ENCODE measurements around the gene CUX1.
"Not testable (repeated sequence)": the region's sequence is repeated elsewhere in the genome, so short reads cannot be mapped to it uniquely, and the experiment has no call there.

CUX1 gene

DNA sequence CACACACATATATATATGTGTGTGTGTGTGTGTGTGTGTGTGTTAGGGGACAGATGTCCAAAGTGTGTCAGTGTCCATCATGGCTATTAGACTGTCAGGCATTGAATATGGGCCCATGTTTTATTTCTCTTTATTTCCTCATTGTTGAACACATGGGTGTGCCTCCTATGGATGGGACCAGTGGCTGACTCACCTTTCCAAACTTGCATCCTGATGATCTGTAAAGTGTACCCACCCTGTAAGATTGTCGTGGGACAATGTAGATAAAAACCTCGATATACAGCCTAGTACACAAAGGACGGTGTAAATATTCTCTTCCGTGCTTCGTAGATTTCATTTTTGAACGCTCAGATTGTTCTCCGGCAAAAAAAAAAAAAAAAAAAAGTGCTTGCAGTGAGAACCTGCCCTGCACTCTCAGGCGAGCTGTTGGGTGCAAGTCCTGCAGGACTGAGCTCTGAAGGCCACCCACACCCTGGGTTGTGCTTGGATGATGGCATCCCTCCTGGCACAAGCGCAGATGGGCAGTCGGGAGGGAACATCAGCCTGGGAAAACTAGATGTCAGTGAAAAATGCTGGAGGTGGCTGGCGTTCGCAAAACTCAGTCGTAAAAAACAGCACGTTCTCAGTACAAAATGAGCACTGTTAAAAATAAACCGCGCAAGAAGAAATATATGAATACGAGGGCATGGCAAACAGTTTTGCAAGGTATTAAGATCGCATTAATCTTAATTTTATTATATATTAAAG lies 166.9 kb downstream of the CUX1 start:
- no peak for DNase-seq (ENCODE audit: low read depth, low spot score)

DNA sequence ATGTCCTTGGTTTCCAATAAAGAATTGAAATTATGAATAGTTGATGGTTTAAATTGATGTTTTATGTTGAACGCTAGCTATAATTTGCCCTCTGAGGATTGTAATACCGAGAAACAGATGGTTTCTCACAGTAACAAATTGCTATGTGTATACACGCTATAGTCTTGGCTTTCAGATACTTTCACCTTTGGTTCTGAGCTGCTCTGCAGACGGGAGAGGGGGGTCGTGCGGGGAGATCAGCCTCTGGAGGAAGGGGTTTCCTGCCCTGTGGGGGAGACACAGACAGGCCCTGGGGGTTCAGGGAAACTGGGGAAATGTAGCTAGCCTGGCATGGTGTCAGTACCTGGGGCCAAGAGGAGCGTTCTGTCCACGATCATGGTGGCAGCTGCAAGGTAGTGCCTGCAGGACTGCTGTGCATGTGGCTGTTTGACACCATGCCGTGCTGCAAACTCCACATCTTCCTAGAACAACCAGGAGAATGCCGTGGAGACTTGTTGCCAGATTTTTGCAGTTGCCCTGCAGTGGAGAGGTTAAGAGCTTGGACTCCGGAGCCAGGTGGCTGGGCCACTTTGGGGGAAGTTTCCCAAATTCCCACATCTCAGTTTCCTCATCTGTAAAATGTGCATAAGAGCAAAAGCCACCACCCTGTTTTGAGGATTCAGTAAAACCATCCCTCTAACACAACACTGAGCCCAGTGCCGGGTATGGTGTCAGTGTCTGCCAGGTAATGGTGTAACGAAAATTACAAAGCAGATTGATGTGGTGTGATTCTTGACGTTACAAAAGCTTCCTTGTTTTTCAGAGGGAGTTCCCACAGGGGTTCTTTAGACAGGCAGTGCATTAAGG lies 167.9 kb downstream of the CUX1 start:
- no peak for DNase-seq (ENCODE audit: low read depth, low spot score)

DNA sequence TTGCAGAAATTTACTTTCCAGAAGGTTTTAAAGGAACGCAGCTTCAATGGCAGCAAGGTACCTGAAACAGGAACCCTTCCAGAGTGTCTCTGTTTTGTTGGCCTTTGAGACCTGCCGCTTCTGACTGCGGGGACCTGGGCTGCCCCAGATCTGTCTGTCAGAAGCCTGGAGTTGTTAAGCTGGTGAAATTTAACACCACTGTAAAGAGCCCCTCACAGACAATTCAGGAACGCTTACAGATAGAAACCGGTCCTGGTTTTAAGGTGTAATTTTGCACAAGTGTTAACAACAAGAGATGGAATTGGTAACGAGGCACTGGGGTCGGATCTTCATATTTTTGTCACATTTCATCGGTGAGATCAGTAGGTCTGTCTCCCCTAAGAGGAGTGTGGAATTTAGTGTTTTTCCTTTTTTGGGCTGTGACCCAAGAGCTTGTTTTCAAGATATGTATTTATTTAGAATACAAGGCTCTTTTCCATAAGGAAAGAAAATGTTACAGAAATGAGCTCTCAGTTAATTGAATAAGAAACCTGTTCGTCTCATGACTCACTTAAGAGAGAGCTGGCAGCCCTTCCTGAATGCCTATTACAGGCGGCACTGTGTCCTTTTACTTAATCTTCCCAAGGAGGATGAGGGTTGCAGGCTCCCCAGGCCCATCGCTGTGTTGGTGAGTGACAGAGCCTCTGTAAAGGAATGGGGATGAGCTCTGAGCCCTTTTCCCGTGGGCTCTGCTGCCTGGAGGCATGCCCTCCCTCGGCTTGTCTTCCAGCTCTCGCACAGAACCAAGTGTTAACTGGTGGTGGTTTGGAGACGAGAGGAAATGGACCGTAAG lies 168.7 kb downstream of the CUX1 start:
- DNase-seq (ENCODE audit: low read depth, low spot score): peak; percentile 57

DNA sequence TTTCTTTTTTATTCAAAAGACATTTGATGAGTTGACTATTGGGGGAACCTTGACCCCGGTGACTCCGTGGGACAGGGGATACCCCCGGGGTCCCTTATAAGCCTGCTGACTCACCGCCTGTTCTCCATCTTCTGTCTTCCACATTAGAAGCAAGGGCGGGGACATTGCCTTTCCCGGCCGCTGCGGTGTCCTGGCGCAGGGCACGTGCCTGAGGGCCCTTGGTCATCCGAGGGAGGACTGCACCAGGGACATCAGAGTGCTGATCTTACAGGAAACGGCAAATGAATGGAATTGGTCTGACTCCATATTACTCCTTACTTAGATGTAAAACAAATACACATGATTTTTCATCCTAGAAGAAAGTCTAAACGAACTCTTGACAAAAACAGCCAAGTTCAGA lies 170.1 kb downstream of the CUX1 start:
- no peak for DNase-seq (ENCODE audit: low read depth, low spot score)

DNA sequence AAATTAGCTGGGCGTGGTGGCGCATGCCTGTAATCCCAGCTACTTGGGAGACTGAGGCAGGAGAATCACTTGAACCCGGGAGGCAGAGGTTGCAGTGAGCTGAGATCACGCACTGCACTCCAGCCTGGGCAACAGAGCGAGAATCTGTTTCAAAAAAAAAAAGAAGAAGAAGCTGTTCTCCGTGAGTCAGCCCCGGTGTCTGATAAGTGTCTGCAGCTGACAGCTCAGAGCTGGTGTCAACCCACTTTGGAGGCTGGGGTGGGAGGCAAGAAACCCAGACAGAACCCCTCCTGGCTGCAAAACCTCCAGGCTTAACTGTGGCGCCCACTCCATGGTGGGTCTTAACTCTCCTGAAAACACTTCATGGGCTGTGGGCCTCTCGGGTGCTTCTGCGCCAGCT lies 170.6 kb downstream of the CUX1 start:
- not testable (repeated sequence) for DNase-seq (ENCODE audit: low read depth, low spot score)

DNA sequence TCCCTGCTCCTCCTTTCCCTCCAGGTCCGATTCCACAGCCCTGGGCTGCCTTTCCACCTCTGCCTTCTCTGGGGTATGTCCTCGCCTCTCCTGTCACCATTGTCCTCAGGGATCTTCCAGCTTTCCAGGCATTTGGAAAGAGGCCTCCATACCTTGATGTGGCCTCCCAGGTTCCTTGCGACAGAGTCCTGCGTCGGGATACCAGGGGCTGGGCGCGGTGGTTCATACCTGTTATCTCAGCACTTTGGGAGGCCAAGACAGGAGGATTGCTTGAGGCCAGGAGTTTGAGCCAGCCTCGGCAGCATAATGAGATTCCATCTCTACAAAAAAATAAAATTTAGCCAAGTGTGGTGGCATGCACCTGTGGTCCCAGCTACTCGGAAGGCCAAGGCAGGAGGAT lies 171.1 kb downstream of the CUX1 start:
- no peak for DNase-seq (ENCODE audit: low read depth, low spot score)

DNA sequence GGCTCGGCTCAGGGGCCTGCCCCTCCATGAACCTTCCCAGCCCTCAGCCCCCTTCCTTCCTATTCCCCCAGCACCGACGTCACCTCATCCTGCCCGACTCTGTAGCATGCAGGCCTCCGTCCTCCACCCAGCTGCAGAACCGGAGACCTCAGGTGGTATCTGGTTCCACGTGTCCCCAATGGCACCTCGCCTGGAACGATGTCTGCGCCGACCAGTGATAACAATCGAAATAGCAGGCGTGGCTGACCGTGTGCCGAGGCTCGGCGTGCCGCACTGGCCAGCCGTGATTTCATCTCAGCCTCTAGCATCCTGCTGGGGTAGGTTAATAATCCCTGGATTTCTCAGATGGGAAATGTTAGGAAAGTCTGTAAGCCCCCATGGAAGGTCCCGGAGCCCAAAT lies 171.7 kb downstream of the CUX1 start:
- DNase-seq (ENCODE audit: low read depth, low spot score): no peak

DNA sequence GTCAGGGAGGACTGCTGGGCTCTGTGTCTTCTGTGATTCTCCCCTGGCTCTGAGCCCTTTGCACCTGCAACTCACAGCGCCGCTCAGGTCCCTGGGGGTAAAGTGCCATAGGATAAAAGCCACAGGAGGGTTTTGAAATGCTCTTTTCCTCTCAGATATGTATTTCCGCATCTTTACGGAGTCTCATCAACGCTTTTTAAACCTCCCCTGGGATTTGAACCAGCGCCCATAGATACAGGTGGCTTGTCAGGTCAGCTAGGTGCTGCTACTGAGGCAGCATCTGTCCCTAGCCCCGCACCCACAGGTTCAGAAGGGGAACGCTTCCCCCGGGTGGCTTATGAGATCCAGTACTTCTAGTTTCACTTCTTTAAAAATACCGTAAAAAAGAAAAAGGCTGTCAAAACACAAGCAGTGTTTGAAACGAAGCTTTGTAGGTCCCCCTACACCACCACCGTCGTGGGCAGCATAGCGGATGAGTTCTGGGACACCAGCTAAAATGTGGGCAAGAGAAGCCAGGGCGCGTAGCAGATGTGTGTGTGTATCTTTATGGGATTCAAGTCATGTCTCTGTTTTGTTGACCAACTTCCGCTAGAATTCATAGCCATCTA lies 173.5 kb downstream of the CUX1 start:
- DNase-seq (ENCODE audit: low read depth, low spot score): no peak

DNA sequence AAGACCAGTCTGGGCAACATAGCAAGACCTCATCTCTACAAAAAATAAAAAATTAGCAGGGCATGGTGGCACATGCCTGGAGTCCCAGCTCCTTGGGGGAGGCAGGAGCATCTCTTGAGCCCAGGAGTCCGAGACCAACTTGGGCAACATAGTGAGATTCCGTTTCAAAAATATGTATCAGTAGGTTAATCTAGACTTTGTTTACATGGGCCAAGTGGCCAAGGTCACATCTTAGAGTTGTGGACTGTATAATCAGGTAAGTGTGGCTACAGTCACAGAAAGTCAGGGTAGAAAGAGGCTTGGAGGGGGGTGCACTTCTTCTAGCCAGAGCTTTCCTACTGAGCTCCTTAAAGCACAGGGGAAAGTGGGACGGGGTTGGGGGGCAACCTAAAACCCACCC lies 174.4 kb downstream of the CUX1 start:
- no peak for DNase-seq (ENCODE audit: low read depth, low spot score)

DNA sequence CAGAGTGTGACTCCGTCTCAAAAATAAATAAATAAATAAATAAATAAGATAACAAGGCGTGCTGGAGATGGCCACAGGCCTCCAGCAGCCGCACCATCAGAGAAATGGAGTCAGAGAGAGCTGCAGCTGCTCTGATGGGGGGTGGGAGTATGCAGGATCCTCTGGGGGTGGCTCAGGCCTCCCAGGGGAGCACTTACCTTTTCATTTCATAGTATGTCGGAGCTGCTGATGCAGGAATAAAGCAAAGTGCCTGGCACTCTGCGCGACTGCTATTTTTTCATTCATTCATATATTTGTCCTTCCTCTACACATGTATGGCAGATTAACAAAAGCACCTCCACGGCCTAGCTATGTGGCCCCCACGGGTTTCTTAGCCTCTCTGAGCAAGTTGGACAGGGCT lies 175.9 kb downstream of the CUX1 start:
- DNase-seq (ENCODE audit: low read depth, low spot score): no peak

DNA sequence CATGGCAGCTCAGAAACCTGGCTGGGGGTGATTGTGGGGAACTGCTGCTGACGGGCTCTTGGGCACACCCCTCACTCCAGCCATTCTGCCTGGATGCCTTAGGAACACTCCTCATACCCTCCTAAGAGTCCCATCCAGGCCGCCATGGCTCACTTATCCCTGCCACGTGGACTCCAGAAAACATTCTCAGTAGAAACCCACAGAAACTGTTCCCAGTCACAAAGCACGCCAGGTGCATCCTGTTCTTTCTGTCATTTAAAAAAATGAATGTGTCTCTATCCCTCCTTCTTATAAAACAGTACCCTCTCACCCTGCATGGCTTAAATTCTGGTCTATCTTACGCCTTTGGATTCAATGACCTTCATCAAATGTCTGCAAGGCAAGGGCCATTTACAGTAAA lies 177.7 kb downstream of the CUX1 start:
- DNase-seq (ENCODE audit: low read depth, low spot score): no peak

DNA sequence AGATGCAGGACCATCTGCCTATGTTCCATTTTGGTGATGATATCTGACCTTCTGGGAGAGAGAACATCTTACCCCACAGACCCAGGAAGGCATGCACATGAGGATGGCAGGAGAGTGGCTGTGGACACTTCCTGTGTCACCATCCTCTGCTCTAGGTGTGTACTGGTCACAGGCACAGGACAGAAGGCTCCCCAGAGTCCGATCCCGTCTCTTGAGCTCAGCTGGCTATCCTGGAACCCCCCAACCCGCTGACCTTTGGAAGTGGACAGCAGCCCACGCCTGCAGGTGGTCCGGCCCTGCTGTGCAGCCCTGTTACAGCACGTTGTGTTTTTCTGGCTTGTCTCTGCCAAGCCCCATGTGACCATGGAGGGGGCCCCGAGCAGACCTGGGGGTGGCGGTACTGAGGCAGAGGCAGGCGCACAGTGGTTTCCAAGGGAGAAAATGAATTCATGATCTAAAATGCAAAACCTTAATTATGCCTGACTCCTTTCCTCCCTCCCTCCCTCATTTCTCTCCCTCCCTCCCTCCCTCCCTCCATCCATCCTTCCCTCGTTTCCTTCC lies 178.8 kb downstream of the CUX1 start:
- no peak for DNase-seq (ENCODE audit: low read depth, low spot score)

DNA sequence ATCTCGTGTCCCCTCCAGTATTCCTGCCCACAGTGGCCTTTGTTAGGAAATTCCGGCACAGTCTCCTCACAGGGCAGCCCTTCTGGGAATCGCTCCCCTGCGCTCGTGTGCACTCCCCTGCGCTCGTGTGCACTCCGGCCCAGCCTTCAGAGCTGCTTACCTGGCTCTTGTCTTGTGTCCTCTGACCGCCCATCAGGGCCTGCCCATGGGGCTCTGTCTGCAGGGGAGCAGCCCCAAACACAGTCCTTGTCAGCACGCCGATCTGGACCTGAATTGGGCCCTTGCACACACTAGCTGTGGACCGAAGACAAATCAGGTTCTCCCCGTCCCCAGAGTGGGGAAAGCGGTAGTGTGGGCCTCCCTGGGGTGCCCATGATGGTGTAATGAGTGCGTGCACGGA lies 179.4 kb downstream of the CUX1 start:
- no peak for DNase-seq (ENCODE audit: low read depth, low spot score)

DNA sequence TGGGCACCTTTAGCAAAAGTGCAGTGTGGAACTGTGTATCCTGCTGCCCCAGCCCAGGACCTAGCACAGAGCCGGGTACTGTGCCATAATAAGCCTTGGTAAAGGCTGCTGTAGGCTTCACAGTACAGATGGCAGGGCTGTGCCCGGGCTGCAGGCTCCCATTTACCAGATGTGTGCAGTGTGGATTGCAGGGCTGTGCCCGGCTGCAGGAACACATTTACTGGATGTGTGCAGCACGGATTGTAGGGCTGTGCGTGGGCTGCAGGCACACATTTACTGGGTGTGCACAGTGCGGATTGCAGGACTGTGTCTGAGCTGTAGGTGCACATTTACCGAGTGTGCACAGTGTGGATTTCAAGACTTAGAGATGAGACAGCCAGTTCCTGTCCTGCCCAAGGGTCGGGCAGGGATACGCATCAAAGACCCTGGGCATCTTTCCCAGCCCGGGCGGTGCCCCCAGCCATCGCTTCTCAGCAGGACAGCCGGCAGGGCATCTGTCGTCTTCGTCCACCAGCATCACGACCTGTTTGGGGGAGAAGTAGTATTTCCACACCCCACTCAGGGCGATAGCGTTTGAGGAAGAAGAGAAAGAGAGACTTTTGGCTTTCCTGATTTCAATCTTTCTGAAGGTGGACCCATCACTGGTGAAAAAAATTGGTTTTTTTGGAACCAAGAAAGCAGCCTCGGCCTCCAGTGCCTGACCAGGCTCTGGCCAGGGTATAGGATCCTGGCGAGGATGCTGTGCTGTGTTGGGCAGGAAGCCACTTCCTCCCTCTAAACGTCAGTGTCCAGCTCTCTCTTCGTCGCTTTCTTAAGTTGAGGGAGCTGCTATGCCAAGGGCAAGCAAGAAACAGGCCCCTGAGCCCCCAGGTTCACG lies 180.8 kb downstream of the CUX1 start:
- DNase-seq (ENCODE audit: low read depth, low spot score): no peak

DNA sequence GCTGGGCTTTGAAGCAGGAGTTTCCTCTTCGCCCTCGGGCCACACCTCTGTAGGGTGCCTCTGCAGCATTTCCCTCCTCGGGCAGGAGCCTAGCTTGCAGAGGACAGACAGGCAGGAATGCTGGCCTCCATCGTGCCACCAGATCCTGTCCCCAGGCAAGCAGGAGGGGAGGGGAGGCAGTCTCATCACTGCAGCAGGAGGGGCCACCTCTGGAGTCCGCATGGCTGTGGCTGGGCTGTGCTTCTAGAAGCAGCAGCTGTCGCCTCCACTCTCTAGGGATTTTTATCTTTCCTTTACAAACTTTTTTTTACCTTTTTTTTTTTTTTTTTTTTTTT lies 181.4 kb downstream of the CUX1 start:
- no peak for DNase-seq (ENCODE audit: low read depth, low spot score)

DNA sequence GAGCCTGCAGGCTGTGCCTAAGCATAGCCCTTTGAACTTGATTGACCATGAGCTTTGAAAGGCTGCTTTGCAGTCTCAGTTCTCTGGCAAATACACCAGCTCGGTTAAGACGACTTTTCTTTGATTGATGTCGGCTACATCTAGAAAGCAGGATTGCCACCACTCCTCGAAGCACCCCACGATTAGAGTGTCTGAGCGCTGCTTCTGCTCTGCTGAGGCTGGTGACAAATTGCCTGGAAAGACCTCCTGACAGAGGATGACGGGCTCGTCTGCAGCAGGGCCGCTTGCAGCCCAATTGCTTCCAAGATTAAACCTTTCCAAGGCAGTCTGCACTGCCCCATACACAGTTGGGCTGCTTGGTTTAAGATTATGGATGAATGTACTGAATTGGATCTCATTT lies 182.0 kb downstream of the CUX1 start:
- DNase-seq (ENCODE audit: low read depth, low spot score): no peak

DNA sequence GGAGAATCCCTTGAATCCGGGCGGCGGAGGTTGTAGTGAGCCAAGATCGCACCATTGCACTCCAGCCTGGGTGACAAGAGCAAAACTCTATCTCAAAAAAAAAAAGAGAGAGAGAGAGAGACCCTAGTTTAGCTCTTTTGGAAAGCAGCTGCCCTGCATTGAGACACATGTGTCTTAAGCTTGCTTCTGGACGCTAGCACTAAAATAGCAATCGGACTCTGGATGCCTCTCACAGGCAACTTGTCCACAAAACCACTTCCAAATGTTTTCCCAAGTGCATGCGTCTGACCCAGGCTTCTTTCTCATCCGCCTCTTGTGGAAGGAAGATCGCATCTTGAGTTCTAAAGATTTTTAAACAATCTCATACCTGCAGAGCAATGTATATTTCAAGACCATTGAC lies 182.7 kb downstream of the CUX1 start:
- no peak for DNase-seq (ENCODE audit: low read depth, low spot score)

DNA sequence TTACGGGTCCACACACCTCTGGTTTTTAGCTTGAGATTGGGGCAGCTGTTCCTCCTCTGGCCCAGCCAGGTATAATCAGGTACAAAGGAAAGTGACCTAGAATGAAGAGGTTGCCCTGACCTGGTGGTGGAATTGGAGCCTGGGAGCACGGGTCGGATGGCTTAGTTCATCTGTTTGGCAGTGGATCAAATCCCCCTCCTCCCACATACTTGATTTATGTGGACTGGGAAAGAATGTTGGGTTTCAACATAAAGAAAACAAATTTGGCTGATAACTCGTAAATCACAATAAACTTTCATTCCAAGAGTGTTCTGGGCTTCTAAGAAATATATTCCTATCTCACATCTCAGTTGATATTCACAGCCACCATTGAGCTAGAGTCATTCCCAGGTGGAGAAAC lies 186.8 kb downstream of the CUX1 start:
- DNase-seq (ENCODE audit: low read depth, low spot score): peak; percentile 52

DNA sequence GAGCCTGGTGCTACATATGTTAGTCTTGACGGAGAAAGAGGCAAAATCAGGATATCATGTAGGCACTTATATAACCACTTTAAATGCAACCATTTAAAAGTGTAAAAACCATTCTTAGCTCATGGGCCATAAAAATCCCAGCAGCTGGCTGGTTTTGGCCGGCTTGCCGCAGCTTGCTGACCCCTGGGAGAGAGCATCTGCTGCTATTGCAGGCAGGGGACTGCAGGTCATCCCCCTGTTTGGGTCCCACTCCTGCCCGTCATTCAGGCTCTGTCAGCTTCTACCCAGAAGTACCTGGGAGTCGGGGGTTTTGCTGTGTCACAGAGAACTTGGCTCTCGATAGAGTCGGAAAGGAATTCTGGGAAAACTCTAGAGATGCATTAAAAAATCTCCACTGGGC lies 187.4 kb downstream of the CUX1 start:
- no peak for DNase-seq (ENCODE audit: low read depth, low spot score)

DNA sequence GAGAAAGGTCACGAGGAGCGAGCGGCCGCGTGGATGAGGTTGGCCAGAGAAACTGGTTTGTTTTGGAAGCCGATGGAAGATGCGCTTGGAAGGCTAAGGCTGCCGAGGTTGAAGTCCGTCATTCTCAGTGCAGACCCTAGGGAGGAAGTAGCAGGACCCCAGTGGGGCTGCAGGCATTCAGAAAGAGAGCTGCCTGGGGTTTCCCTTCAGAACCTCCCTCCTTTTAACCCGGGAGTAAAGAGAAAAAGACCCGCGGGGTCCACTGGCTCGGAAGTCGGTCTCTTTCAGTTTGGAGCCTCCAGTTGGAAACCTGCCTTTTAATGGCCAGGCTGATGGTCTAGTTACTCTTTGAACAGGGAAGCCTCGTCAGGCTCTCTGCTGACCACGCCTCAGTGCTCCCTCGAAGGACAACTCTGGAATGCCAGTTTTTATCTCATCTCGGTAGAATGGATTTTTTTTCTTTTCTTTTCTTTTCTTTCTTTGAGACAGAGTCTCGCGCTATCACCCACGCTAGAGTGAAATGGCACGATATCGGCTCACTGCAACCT lies 188.6 kb downstream of the CUX1 start:
- DNase-seq (ENCODE audit: low read depth, low spot score): no peak

All from astrocyte of the hippocampus (primary cell).